Osteocyte (in vitro differentiated cells): ENCODE data around the gene UBE2L3. TPM values are rescaled to one million over a fixed set of nuclear protein-coding genes. Genes with fewer than 3 reads are reported as not detected.
"Not testable (repeated sequence)": the region's sequence is repeated elsewhere in the genome, so short reads cannot be mapped to it uniquely, and the experiment has no call there.

Experiments used
- DNase-seq: peaks from one replicate; pipeline ENCODE4 v3.0.0; 2021; ENCODE audit warnings: mixed read lengths; ENCODE audit not compliant: unreplicated experiment; ENCODE audit errors: extremely low spot score
- H3K27ac Mint-ChIP-seq: one replicate; pipeline ENCODE4 v1.8.0; 2021; ENCODE audit warnings: mild to moderate bottlenecking, mixed read lengths; ENCODE audit not compliant: unreplicated experiment
- H3K27me3 Mint-ChIP-seq: one replicate; pipeline ENCODE4 v1.8.0; 2021; ENCODE audit warnings: mixed read lengths; ENCODE audit not compliant: unreplicated experiment
- H3K36me3 Mint-ChIP-seq: one replicate; pipeline ENCODE4 v1.8.0; 2021; ENCODE audit warnings: mixed read lengths; ENCODE audit not compliant: unreplicated experiment
- H3K4me1 Mint-ChIP-seq: one replicate; pipeline ENCODE4 v1.8.0; 2021; ENCODE audit warnings: mixed read lengths; ENCODE audit not compliant: unreplicated experiment
- H3K4me3 Mint-ChIP-seq: one replicate; pipeline ENCODE4 v1.8.0; 2021; ENCODE audit warnings: mild to moderate bottlenecking, moderate library complexity, mixed read lengths; ENCODE audit not compliant: unreplicated experiment
- H3K9me3 Mint-ChIP-seq: one replicate; pipeline ENCODE4 v1.8.0; 2021; ENCODE audit warnings: mixed read lengths; ENCODE audit not compliant: unreplicated experiment
- CTCF ChIP-seq: fragments of 200-600 bp; sonication (generic); IDR thresholded peaks from 2 replicates; pipeline ENCODE4 v1.5.0; 2021; ENCODE audit warnings: antibody characterized with exemption, mild to moderate bottlenecking, moderate library complexity
- total RNA-seq: library from RNA; stranded (reverse); gene quantifications from 2 replicates; pipeline ENCODE4 v1.2.1, GENCODE V29; 2021

Gene UBE2L3
- total RNA-seq, 1 donor from 2014 or later, result 57.1 TPM

- Mint-ChIP-seq H3K27me3 (no peaks in the 10 kb centered on the region), H3K36me3 (peaks cover 30% of the 10 kb centered on the region), H3K27ac (no peak overlapping the region), H3K4me1 (peaks cover 16% of the 10 kb centered on the region), H3K9me3 (no peaks in the 10 kb centered on the region), H3K4me3 (no peak overlapping the region)
- peak; percentile 30 for TF ChIP-seq CTCF
- no peak for DNase-seq
Observed at GRCh38 chr22:21593406-21594232, 26.1 kb downstream of the UBE2L3 start.

GRCh38 chr22:21594865-21595452 is 27.4 kb downstream of the UBE2L3 start:
- H3K27ac Mint-ChIP-seq, result no peak overlapping the region
- DNase-seq, result no peak
- H3K36me3 Mint-ChIP-seq, result peaks cover 35% of the 10 kb centered on the region

GRCh38 chr22:21596356-21597135 is 29.0 kb downstream of the UBE2L3 start:
- Mint-ChIP-seq H3K4me1 (peaks cover 11% of the 10 kb centered on the region), H3K36me3 (peaks cover 35% of the 10 kb centered on the region)
- H3K9me3 Mint-ChIP-seq, DNase-seq, H3K27me3 Mint-ChIP-seq, H3K4me3 Mint-ChIP-seq, H3K27ac Mint-ChIP-seq: not testable (repeated sequence)

More at GRCh38 chr22:21594865-21595452, 27.4 kb downstream of the UBE2L3 start:
- no peak for TF ChIP-seq CTCF
- H3K4me1 Mint-ChIP-seq, result peaks cover 17% of the 10 kb centered on the region
- no peaks in the 10 kb centered on the region for H3K27me3 Mint-ChIP-seq
- H3K4me3 Mint-ChIP-seq, result no peak overlapping the region
- H3K9me3 Mint-ChIP-seq, result no peaks in the 10 kb centered on the region

DNA sequence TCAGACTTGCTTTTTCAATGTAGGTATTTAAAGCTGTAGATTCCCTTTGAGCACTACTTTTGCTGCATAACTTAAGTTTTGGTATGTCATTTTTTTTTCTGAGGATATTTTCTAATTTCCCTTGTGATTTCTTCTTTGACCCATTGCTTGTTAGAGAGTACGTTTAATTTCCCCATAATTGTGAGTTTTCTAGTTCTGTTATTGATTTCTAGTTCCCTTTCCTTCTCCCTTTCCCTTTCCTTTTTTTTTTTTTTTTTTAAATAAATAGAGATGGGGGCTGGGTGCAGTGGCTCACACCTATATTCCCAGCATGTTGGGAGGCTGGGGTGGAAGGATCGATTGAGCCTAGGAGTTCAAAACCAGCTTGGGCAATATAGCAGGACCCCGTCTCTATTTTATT is 30.8 kb downstream of the UBE2L3 start:
- no peak for TF ChIP-seq CTCF
- Mint-ChIP-seq H3K27me3 (no peaks in the 10 kb centered on the region), H3K4me3 (no peak overlapping the region), H3K4me1 (peaks cover 7% of the 10 kb centered on the region), H3K9me3 (no peaks in the 10 kb centered on the region), H3K36me3 (peaks cover 38% of the 10 kb centered on the region), H3K27ac (no peak overlapping the region)
- no peak for DNase-seq

DNA sequence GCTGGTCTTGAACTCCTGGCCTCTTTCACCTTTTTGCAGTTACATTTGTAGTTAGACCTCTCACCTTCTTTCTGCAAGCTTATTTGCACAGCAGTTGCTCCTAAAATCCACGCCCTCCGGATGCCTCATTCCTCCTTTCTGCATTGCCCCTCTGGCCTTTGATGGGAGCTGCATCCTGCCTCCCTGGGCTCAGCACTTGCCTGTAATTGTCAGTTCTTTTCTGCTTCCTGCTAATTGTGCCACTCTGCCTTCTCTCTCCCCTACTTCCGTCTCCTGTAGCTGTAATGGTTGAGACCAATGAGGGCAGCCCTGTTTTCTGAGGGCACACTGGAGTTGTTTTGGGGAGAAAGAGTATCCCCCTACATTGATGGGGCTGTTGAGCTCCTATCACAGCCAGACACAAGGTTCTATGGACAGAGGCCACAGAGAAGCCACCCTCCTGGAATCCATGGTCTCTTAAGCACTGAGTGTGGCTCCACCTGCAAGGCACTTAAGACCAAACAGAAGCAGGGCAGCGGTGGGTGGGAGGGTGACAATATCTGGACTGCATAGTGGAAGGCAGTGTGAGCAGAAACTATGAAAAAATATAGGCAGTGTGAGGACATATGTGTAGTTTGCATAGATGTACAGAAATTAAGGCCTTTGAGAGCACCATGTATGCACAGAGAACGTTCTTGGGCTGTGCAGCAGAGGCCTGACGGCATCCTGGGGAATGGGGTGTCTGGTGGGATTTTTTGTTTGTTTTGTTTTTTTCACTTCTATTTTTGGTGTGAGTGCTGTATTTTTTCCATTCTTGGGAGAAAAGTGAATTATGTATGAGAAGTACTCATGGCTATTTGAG is 31.8 kb downstream of the UBE2L3 start:
- no peak for DNase-seq
- Mint-ChIP-seq H3K36me3 (peaks cover 28% of the 10 kb centered on the region), H3K27ac (peak overlapping the region; percentile 5), H3K9me3 (no peaks in the 10 kb centered on the region), H3K4me3 (no peak overlapping the region), H3K27me3 (no peaks in the 10 kb centered on the region), H3K4me1 (peaks cover 7% of the 10 kb centered on the region)
- TF ChIP-seq CTCF, result no peak
